Central memory CD4-positive, alpha-beta T cell (primary cell): ENCODE data around the gene GMIP.
"Not testable (repeated sequence)": the region's sequence is repeated elsewhere in the genome, so short reads cannot be mapped to it uniquely, and the experiment has no call there.

Experiments
- DNase-seq: peaks from one replicate; pipeline ENCODE4 v3.0.0; 2022
- total RNA-seq, 3 experiments: gene quantifications; one replicate each; lab custom pipeline; 2026; lab: John Stamatoyannopoulos, UW

Gene GMIP
- 47.3 to 152 (median 142) reads per million in 3 experiments for total RNA-seq

- peak; percentile 85 for DNase-seq
Observed at GRCh38 chr19:19643158-19644053, at the start of gene GMIP. Gene GMIP, minus strand, starts transcription at chr19:19643657. Its CDS starts 128 bp downstream, at chr19:19643529.

DNA sequence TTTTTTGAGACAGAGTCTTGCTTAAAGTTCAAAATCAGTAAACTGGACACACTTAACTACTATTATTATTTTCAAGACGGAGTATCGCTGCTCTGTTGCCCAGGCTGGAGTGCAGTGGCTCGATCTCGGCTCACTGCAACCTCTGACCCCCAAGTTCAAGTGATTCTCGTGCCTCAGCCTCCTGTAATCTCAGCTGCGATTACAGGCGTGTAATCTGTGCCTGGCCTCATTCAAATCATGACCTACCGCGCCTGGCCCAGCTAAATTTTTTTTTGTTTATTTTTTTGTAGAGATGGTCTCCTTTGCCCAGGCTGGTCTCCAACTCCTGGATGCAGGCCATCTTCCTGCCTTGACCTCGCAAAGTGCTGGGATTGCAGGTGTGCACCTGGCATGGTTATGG is 48.2 kb upstream of the GMIP start:
- no peak for DNase-seq

DNA sequence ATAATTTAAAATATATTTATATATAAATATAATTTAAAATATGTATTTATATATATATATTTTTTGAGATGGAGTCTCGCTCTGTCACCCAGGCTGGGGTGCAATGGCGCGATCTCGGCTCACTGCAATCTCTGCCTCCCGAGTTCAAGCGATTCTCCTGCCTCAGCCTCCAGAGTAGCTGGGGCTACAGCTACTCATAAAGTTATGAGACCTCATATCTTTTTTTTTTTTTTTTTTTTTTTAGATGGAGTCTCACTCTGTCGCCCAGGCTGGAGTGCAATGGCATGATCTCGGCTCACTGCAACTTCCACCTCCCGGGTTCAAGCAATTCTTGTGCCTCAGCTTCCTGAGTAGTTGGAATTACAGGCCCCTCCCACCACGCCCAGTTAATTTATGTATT is 45.6 kb upstream of the GMIP start:
- DNase-seq: not testable (repeated sequence)

- no peak for DNase-seq
Observed at GRCh38 chr19:19687090-19687489, 43.6 kb upstream of the GMIP start.

- no peak for DNase-seq
Observed at GRCh38 chr19:19686580-19686979, 43.1 kb upstream of the GMIP start.

- DNase-seq: not testable (repeated sequence)
Observed at GRCh38 chr19:19686119-19686518, 42.7 kb upstream of the GMIP start.

DNA sequence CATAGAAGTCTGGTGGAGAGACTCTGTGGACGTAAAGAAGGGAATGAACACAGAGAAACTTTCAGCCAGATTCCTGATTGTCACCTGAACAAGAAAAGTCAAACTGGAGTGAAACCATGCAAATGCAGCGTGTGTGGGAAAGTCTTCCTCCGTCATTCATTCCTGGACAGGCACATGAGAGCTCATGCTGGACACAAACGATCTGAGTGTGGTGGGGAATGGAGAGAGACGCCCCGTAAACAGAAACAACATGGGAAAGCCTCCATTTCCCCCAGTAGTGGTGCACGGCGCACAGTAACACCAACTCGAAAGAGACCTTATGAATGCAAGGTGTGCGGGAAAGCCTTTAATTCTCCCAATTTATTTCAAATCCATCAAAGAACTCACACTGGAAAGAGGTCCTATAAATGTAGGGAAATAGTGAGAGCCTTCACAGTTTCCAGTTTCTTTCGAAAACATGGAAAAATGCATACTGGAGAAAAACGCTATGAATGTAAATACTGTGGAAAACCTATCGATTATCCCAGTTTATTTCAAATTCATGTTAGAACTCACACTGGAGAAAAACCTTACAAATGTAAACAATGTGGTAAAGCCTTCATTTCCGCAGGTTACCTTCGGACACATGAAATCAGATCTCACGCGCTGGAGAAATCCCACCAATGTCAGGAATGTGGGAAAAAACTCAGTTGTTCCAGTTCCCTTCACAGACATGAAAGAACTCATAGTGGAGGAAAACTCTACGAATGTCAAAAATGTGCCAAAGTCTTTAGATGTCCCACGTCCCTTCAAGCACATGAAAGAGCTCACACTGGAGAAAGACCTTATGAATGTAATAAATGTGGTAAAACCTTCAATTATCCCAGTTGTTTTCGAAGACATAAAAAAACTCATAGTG is 36.0 kb upstream of the GMIP start:
- no peak for DNase-seq

GRCh38 chr19:19677579-19677978 is 34.1 kb upstream of the GMIP start:
- no peak for DNase-seq

DNA sequence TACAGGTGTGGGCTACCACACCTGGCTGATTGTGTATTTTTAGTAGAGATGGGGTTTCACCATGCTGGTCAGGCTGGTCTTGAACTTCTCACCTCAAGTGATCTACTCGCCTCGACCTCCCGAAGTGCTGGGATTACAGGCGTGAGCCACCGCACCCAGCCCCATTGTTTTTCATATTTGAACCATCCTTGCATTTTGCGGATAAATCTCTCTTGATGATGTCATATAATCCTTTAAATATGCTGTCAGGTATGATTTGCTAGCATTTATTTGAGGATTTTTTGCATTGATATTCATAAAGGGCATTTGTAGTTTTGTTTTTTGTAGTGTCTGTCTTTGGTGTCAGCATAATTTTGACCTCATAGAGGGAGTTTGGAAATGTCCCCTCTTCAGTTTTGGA is 30.9 kb upstream of the GMIP start:
- DNase-seq: no peak

DNA sequence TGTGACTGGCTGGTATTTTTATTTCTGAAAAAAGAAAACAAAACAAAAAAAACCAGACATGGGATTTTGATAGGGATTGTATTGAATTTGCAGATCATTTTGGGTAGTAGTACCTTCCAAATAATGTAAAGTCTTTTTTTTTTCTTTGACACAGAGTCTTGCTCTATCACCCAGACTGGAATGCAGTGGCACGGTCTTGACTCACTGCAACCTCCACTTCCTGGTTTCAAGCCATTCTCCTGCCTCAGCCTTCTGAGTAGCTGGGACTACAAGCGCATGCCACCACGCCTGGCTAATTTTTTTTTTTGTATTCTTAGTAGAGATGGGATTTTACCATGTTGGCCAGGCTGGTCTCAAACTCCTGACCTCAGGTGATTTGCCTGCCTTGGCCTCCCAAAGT is 29.4 kb upstream of the GMIP start:
- no peak for DNase-seq

GRCh38 chr19:19670070-19670551 is 26.7 kb upstream of the GMIP start:
- no peak for DNase-seq

DNA sequence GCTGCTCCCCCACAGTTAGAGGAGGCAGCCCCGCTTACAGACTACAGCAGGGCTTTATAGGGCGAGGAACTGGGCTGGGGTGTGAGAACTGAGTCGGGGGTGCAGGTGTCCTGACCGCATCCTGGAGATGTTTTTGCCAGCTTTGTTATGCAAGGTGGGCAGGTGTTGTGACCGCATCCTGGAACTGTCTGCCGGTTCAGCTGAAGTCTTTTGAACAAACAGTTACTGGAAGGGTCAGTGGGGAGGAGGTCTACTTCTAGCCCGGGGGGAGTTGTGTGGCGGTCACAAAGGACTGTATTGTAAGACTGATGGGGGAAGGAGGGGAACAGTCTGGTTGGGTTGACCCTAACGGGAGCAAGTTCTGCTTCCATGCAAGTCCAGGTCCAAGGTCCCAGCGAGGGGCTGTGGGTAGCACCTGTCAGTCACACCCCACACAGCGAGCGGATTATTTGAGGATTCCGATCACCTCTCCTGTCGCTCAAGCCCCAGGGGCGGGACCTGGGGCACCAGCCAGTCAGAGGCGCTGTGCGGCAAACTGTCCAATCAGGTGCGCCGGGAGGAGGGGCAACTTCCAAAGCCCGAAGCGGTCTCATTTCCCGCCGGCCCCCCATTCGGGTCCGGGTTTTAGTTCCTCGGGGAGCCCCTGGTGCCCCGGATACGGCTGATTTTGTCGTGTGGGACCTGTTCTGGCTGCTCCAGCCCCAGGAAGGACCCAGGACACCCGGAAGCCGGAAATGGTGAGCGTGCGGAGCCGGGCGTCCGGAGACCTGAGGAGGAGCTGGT is 25.0 kb upstream of the GMIP start, which contains the start of gene ZNF101:
ZNF101 (plus strand) TSS at position 610 of the 783 bp plus-strand sequence; CDS start at position 735, 125 bp downstream.
- DNase-seq: peak; percentile 95

DNA sequence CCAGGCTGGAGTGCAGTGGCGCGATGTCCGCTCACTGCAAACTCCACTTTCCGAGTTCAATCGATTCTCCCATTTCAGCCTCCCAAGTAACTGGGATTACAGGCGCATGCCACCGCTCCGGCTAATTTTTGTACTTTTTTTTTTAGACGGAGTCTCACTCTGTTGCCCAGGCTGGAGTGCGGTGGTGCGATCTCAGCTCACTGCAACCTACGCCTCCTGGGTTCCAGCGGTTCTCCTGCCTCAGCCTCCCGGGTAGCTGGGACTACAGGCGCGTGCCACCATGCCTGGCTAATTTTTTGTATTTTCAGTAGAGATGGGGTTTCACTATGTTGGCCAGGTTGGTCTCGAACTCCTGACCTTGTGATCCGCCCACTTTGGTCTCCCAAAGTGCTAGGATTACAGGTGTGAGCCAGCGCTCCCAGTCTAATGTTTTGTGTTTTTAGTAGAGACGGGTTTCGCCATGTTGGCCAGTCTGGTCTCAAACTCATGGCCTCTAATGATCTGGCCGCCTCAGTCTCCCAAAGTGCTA is 22.0 kb upstream of the GMIP start:
- DNase-seq: not testable (repeated sequence)

DNA sequence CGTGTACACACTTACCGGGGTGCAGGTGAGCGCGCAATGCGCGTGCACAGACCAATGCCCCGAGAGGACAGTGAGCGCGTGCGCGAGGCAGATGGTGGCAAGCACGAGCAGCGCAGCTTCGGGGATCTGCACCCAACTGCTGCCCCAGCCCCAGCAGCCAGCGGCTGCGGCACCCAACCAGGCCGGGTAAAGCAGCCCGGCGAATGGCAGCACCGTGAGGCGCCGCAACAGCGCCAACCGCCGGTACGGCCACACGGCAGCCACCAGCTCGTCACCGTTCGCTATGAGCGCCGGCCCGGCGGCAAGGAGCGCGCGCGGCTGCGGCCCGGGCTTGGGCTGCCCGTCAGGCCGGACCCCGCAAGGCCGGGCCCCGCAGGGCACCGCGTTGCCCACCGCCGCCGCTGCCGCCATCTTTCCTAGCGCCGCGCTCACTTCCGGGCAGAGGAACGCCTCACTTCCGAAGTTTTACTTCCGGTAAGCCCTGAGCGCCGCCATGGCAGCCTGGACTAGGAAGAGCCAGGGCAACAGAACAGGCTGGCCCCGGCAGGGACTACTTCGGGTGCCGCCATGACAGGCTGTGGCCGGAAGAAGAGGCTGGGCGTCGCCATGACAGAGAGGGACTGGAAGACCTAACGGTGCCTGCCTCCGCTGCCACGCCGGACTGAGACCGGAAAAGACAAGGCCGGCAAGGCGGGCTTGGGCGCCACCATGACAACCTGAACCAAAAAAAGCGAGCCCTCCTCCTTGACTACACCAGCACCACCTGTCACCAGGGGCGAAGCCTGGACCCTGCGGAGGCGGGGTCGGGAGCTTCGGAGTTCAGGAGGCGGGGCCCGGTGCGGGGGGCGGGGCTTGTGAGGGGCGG is 20.0 kb upstream of the GMIP start, which contains the start of gene ATP13A1:
ATP13A1 (minus strand) TSS at position 421 of the 865 bp plus-strand sequence; CDS start at position 411, 10 bp downstream.
- DNase-seq: peak; percentile 96

- DNase-seq: no peak
Observed at GRCh38 chr19:19662871-19663255, 19.4 kb upstream of the GMIP start.

DNA sequence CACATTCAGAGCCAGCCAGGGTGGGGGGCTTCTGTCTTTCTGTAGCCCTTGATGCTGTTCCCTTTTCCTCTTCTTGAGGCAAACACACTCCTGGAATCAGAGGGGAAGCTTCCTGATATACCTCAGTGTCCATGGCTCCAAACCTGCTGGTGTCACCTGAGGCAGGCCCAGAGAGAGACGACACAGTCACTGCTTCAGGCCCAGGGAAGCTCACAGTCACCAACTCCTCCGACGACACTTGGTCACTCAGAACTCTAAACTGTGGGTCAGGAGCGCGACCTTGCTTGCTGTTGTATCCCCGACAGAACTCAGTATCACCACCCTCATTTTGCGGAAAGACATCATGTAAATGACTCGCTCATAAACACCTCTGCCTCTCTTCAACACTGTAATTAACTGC is 18.9 kb upstream of the GMIP start:
- no peak for DNase-seq

- DNase-seq: peak; percentile 59
Observed at GRCh38 chr19:19661675-19662251, 18.3 kb upstream of the GMIP start.

GRCh38 chr19:19661141-19661674 is 17.8 kb upstream of the GMIP start:
- no peak for DNase-seq

DNA sequence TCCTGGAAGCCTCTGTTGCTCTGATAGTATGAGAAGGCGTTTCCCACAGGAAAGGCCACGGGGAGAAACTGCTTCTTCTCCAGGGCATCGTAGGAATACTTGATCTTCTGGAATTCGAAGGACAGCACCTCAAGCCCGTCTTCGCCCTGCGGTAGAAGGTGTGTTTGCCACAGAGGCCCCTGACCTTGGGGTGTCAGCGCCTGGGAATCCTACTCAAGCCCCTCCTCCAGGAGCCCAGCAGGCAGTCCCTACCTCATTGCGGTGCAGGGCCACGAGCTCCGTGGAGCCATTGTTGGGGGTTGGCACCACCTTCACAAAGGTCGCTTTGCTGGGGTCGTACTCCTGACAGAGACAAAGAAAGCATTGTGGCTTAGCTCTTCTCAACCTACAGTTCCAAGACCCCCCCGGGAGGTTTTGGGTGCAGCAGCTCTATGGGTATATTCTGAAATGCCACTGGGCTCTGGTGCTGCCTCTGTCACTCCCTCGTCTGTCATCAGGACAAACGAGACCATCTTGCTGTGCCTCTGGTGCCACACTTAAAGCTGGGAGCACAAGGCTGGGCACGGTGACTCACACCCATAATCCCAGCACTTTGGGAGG is 16.3 kb upstream of the GMIP start:
- DNase-seq: no peak

- no peak for DNase-seq
Observed at GRCh38 chr19:19657397-19657783, 13.9 kb upstream of the GMIP start.
